Osteoblast (primary cell): ENCODE results near the gene GALR2. TPM values are rescaled to one million over a fixed set of nuclear protein-coding genes. Genes with fewer than 3 reads are reported as not detected.

Source experiments
- DNase-seq: peaks from one replicate; pipeline ENCODE4 v3.0.0; 2011; ENCODE audit warnings: low spot score, mixed read lengths; ENCODE audit not compliant: insufficient read length; ENCODE audit errors: missing footprints
- H2AFZ ChIP-seq: 2 replicates; pipeline ENCODE4 v1.6.0; 2011; ENCODE audit warnings: mild to moderate bottlenecking, low read length
- H3K27ac ChIP-seq: 2 replicates; pipeline ENCODE4 v1.5.1; 2011; ENCODE audit warnings: mild to moderate bottlenecking, low read depth, low read length, moderate library complexity
- H3K27me3 ChIP-seq: 2 replicates; pipeline ENCODE4 v1.6.0; 2012; ENCODE audit warnings: mild to moderate bottlenecking, control low read depth, inconsistent platforms, low read length, moderate library complexity; ENCODE audit not compliant: insufficient read depth
- H3K36me3 ChIP-seq: 2 replicates; pipeline ENCODE4 v1.5.1; 2011; ENCODE audit warnings: mild to moderate bottlenecking, low read length, control low read depth, moderate library complexity; ENCODE audit not compliant: insufficient read depth
- H3K4me1 ChIP-seq: 2 replicates; pipeline ENCODE4 v1.5.1; 2011; ENCODE audit warnings: mild to moderate bottlenecking, low read length, control low read depth, moderate library complexity; ENCODE audit not compliant: insufficient read depth
- H3K4me2 ChIP-seq: 2 replicates; pipeline ENCODE4 v1.6.0; 2011; ENCODE audit warnings: mild to moderate bottlenecking, low read length; ENCODE audit not compliant: insufficient read depth
- H3K4me3 ChIP-seq: fragments of 200-600 bp; sonication (generic); 3 replicates; pipeline ENCODE4 v1.5.1; 2012; ENCODE audit warnings: mild to moderate bottlenecking, low read length, inconsistent platforms; ENCODE audit not compliant: insufficient read depth
- H3K79me2 ChIP-seq: 2 replicates; pipeline ENCODE4 v1.6.0; 2012; ENCODE audit warnings: mild to moderate bottlenecking, low read length, control low read depth, inconsistent platforms; ENCODE audit not compliant: insufficient read depth
- H3K9me3 ChIP-seq: 2 replicates; pipeline ENCODE4 v1.5.1; 2011; ENCODE audit warnings: low read depth, low read length, control low read depth
- H4K20me1 ChIP-seq: 2 replicates; pipeline ENCODE4 v1.6.0; 2012; ENCODE audit warnings: mild to moderate bottlenecking, low read length, control low read depth; ENCODE audit not compliant: insufficient read depth
- CTCF ChIP-seq: IDR thresholded peaks from 2 replicates; pipeline ENCODE4 v1.5.1; 2011; ENCODE audit warnings: mild to moderate bottlenecking, low read depth, low read length, moderate library complexity; ENCODE audit errors: extremely low read depth
- total RNA-seq: library from RNA; depleted of rRNA; stranded (reverse); fragments of >200 nt; gene quantifications from 2 replicates; pipeline ENCODE4 v1.2.3, GENCODE V29; 2012

The GALR2 gene
- total RNA-seq, 1 donor = not detected

DNA sequence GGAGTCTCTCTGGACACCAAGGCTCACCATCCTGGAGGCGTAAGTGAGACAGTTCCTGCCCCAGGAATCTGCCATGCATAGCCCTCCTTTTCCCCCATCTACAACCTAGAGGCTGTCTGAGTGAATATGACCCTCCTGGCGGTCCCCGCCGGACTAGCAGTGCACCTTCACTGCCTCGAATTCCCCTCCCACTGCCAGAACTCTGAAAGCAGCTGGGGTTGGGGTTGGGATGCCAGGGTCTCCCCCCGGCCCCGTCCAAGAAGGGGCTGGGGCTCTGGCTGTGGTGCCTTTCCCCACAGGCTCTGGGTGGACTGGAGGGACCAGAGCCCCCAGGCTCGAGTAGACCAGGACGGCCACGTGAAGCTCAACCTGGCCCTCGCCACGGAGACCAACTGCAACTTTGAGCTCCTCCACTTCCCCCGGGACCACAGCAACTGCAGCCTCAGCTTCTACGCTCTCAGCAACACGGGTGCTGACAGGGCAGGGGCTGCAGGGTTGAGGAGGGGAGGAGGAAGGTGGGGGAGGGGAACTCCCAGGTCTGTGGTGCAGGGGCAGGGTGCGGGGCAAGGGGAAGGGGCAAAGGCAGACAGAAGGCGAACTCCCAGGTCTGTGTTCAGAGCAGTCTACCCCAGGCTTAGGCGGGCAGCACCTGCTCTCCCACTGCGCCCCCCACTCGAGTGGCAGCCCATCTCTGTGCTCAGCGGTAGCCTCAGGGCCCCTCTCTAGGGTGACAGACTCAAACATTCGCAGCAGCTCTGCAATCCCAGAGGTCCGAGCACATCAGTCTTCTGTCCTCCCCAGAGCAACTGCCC, 5.6 kb downstream of the GALR2 start:
- Histone ChIP-seq H3K36me3 (peaks cover 13% of the 10 kb centered on the region), H3K27ac (no peak overlapping the region), H3K4me3 (no peak overlapping the region), H2AFZ (no peak overlapping the region), H3K4me1 (no peaks in the 10 kb centered on the region), H4K20me1 (peaks cover 7% of the 10 kb centered on the region), H3K9me3 (no peaks in the 10 kb centered on the region), H3K79me2 (no peaks in the 10 kb centered on the region), H3K27me3 (peaks cover 48% of the 10 kb centered on the region), H3K4me2 (no peak overlapping the region)
- DNase-seq = peak; percentile 90
- peak; percentile 9 for TF ChIP-seq CTCF

DNA sequence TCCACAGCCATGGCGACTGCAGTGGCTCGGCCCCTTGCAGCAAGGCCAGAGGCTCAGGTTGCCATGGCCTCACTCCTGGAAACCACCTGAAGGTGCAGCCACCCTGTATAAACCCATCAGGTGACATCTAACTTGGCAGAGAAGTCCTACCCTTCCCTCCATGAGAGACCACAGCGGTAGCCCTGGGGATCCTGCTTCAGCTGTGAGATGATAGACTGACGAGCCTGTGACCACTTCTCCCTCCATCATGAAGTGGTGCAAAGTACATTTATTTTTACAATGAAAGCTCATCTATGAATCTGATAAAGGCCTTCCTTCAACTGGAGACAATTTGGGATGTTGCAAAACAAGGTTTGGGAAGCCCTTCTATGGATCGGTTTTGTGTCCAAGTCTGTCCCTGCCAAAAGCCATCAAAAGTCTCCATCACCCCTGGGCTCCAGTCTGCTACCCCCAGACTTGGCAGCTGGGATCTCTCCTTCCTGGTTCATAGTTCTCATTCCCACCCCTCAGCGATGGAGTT, 6.2 kb downstream of the GALR2 start:
- Histone ChIP-seq H3K4me1 (no peaks in the 10 kb centered on the region), H3K27ac (no peak overlapping the region), H3K79me2 (no peaks in the 10 kb centered on the region), H2AFZ (no peak overlapping the region), H3K36me3 (peaks cover 19% of the 10 kb centered on the region), H3K27me3 (peaks cover 42% of the 10 kb centered on the region), H3K4me2 (no peak overlapping the region), H3K9me3 (no peaks in the 10 kb centered on the region), H4K20me1 (peaks cover 7% of the 10 kb centered on the region), H3K4me3 (no peak overlapping the region)
- DNase-seq = no peak
- no peak for TF ChIP-seq CTCF

DNA sequence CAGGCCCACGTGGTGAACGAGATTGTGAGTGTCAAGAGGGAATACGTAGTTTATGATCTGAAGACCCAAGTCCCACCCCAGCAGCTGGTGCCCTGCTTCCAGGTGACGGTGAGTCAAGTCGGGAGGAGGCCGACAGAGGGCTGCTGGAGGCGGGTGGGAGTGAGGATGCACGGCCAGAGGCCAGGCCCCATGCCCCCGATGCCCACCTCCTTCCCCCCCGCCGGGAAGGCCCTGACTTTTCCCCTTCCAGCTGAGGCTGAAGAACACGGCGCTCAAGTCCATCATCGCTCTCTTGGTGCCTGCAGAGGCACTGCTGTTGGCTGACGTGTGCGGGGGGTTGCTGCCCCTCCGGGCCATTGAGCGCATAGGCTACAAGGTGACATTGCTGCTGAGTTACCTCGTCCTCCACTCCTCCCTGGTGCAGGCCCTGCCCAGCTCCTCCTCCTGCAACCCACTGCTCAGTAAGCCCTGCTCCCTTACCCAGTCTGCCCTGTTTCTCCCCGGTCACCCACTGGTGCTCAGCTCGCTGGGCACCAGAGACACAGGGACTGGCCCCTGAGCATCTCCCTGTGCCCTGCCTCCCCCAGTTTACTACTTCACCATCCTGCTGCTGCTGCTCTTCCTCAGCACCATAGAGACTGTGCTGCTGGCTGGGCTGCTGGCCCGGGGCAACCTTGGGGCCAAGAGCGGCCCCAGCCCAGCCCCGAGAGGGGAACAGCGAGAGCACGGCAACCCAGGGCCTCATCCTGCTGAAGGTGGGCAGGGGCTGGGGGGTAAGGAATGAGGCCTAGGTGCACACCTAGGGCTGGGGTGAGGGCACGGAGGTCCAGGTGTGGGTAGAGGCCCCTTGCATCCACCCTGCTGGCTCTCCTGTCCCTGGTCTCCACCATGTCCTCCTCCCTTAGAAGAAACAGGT, 7.0 kb downstream of the GALR2 start:
- Histone ChIP-seq H3K9me3 (no peaks in the 10 kb centered on the region), H3K4me3 (no peak overlapping the region), H2AFZ (no peak overlapping the region), H3K4me1 (no peaks in the 10 kb centered on the region), H3K79me2 (no peaks in the 10 kb centered on the region), H3K27ac (no peak overlapping the region), H3K36me3 (peaks cover 26% of the 10 kb centered on the region), H3K4me2 (no peak overlapping the region), H3K27me3 (peaks cover 35% of the 10 kb centered on the region), H4K20me1 (peaks cover 7% of the 10 kb centered on the region)
- no peak for TF ChIP-seq CTCF
- peak; percentile 76 for DNase-seq
